ENCODE data around the gene FOXI3. TPM values are rescaled to one million over a fixed set of nuclear protein-coding genes. Genes with fewer than 3 reads are reported as not detected.
A peak's percentile ranks its signal among the peaks of the same experiment; 100 is the strongest.

The FOXI3 gene
- polyA plus RNA-seq (0.02 TPM in 1 of 3 replicates, not detected in the others), polyA minus RNA-seq (0.06 TPM in 1 of 3 replicates, not detected in the others)
- not detected for polyA plus RNA-seq (2011; ENCODE audit: low read depth)
- polyA plus RNA-seq (2011; cell fraction: cytosol; rRNA removed) = not detected in 2 replicates
- not detected in 2 replicates for polyA plus RNA-seq (2011; cell fraction: nucleus; rRNA removed)
- not detected in 2 replicates for polyA plus RNA-seq (2012; ENCODE audit: low replicate concordance)
- not detected for polyA minus RNA-seq (2011; cell fraction: cytosol; rRNA and poly(A)+ RNA removed)
- not detected in 2 replicates for polyA minus RNA-seq (2011; cell fraction: nucleus; rRNA and poly(A)+ RNA removed)

GRCh38 chr2:88452565-88452905 is at the start of gene FOXI3:
FOXI3 (minus strand) TSS chr2:88452693; CDS start chr2:88452535, 158 bp downstream.
- Histone ChIP-seq H3K9me3 (ENCODE audit: control insufficient read depth, low read depth, low read length) (no peaks in the 10 kb centered on the region), H3K79me2 (ENCODE audit: control insufficient read depth, insufficient read depth, low read length) (no peaks in the 10 kb centered on the region), H3K4me3 (ENCODE audit: control insufficient read depth in 2 of 3, extremely low read depth in 1 of 3, insufficient read depth in 2 of 3, low read depth in 1 of 3, low read length in 3 of 3) (peak within 1 kb of the TSS in 2 of 3 experiments; percentile 16 to 44), H3K27me3 (ENCODE audit: control insufficient read depth, extremely low read depth, insufficient read depth, low read length) (peaks cover 43% of the 10 kb centered on the region), H3K9ac (ENCODE audit: control insufficient read depth, extremely low read depth, insufficient read depth, low read length) (no peak within 1 kb of the TSS), H3K36me3 (ENCODE audit: control insufficient read depth in 2 of 2, extremely low read depth in 1 of 2, insufficient read depth in 2 of 2, low read length in 2 of 2) (no peaks in the 10 kb centered on the region), H3K9me1 (ENCODE audit: control insufficient read depth, extremely low read depth, insufficient read depth, low read length) (no peaks in the 10 kb centered on the region), H3K4me2 (ENCODE audit: control insufficient read depth, extremely low read depth, insufficient read depth, low read depth, low read length) (peak within 1 kb of the TSS; percentile 74), H3K27ac (ENCODE audit: control insufficient read depth, insufficient read depth, low read length) (no peak within 1 kb of the TSS), H2AFZ (ENCODE audit: control insufficient read depth, low read length) (no peak within 1 kb of the TSS), H4K20me1 (ENCODE audit: control insufficient read depth, extremely low read depth, insufficient read depth, low read length) (no peaks in the 10 kb centered on the region), H3K4me1 (ENCODE audit: control insufficient read depth, extremely low read depth, insufficient read depth, low read length) (peaks cover 5% of the 10 kb centered on the region)
- TF ChIP-seq CTCF (optimal IDR thresholded peaks at IDR 0.05 in 1 of 3, IDR thresholded peaks at IDR 0.05 in 1 of 3, conservative IDR thresholded peaks at IDR 0.05 in 1 of 3; ENCODE audit: extremely low read depth in 1 of 3, insufficient read depth in 2 of 3, low read length in 3 of 3) (no peak), EZH2 (IDR thresholded peaks at IDR 0.05; ENCODE audit: low read length) (no peak)
- DNase-seq (ENCODE audit: low read depth, low spot score) = no peak
- dilution Hi-C loops (cut with MboI; ENCODE audit: extremely low pct_ligation_motif_present, low sequenced_read_pairs) = no loop called here
- FAIRE-seq = no peak

GRCh38 chr2:88500691-88501090 is 48.2 kb upstream of the FOXI3 start:
- no peak overlapping the region for H2AFZ ChIP-seq (ENCODE audit: control insufficient read depth, low read length)

More at GRCh38 chr2:88500691-88501090, 48.2 kb upstream of the FOXI3 start:
- FAIRE-seq (peak; percentile 17), DNase-seq (ENCODE audit: low read depth, low spot score) (peak; percentile 89)
- no peaks in the 10 kb centered on the region for H3K79me2 ChIP-seq (ENCODE audit: control insufficient read depth, insufficient read depth, low read length)
- no peaks in the 10 kb centered on the region for H3K9me1 ChIP-seq (ENCODE audit: control insufficient read depth, extremely low read depth, insufficient read depth, low read length)
- H3K4me1 ChIP-seq (ENCODE audit: control insufficient read depth, extremely low read depth, insufficient read depth, low read length) = peaks cover 25% of the 10 kb centered on the region
- H3K9ac ChIP-seq (ENCODE audit: control insufficient read depth, extremely low read depth, insufficient read depth, low read length) = peak overlapping the region; percentile 1
- dilution Hi-C loops (cut with MboI; ENCODE audit: extremely low pct_ligation_motif_present, low sequenced_read_pairs) = no loop called here
- no peaks in the 10 kb centered on the region for H4K20me1 ChIP-seq (ENCODE audit: control insufficient read depth, extremely low read depth, insufficient read depth, low read length)
- no peaks in the 10 kb centered on the region for H3K27me3 ChIP-seq (ENCODE audit: control insufficient read depth, extremely low read depth, insufficient read depth, low read length)
- no peak overlapping the region for H3K4me3 ChIP-seq (ENCODE audit: control insufficient read depth in 2 of 3, extremely low read depth in 1 of 3, insufficient read depth in 2 of 3, low read depth in 1 of 3, low read length in 3 of 3)
- no peaks in the 10 kb centered on the region for H3K36me3 ChIP-seq (ENCODE audit: control insufficient read depth in 2 of 2, extremely low read depth in 1 of 2, insufficient read depth in 2 of 2, low read length in 2 of 2)
- peaks cover 6% of the 10 kb centered on the region for H3K9me3 ChIP-seq (ENCODE audit: control insufficient read depth, low read depth, low read length)
- peak overlapping the region; percentile 51 for H3K27ac ChIP-seq (ENCODE audit: control insufficient read depth, insufficient read depth, low read length)
- peak overlapping the region; percentile 18 for H3K4me2 ChIP-seq (ENCODE audit: control insufficient read depth, extremely low read depth, insufficient read depth, low read depth, low read length)
- no peak for TF ChIP-seq CTCF (optimal IDR thresholded peaks at IDR 0.05 in 1 of 3, IDR thresholded peaks at IDR 0.05 in 1 of 3, conservative IDR thresholded peaks at IDR 0.05 in 1 of 3; ENCODE audit: extremely low read depth in 1 of 3, insufficient read depth in 2 of 3, low read length in 3 of 3)

Measured in keratinocyte (primary cell).